GM19099 (cell line): ENCODE data around the gene TMEM95.

Experiments used
- POLR2A ChIP-seq: IDR thresholded peaks from 3 replicates; pipeline ENCODE4 v1.6.1; 2011; ENCODE audit warnings: low read depth; ENCODE audit not compliant: insufficient read length; ENCODE audit errors: extremely low read depth

Gene TMEM95, protein sequence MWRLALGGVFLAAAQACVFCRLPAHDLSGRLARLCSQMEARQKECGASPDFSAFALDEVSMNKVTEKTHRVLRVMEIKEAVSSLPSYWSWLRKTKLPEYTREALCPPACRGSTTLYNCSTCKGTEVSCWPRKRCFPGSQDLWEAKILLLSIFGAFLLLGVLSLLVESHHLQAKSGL

DNA sequence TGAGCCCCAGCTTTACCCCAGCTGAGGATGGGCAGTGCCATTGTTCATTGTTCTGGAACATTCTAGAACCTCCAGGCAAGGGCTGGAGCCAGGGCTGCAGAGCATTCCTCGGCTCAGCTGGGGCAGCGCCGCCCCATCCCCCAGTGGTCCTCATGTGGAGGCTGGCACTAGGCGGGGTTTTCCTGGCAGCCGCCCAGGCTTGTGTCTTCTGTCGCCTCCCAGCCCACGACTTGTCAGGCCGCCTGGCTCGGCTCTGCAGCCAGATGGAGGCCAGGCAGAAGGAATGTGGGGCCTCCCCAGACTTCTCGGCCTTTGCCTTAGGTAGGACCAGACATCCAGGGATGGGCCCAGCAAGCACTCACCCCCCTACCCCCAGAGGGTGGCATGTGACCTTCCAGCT is at the start of gene TMEM95:
TMEM95 (plus strand) TSS at position 104 of the 400 bp plus-strand sequence; CDS start at position 153, 49 bp downstream.
- no peak for TF ChIP-seq POLR2A

DNA sequence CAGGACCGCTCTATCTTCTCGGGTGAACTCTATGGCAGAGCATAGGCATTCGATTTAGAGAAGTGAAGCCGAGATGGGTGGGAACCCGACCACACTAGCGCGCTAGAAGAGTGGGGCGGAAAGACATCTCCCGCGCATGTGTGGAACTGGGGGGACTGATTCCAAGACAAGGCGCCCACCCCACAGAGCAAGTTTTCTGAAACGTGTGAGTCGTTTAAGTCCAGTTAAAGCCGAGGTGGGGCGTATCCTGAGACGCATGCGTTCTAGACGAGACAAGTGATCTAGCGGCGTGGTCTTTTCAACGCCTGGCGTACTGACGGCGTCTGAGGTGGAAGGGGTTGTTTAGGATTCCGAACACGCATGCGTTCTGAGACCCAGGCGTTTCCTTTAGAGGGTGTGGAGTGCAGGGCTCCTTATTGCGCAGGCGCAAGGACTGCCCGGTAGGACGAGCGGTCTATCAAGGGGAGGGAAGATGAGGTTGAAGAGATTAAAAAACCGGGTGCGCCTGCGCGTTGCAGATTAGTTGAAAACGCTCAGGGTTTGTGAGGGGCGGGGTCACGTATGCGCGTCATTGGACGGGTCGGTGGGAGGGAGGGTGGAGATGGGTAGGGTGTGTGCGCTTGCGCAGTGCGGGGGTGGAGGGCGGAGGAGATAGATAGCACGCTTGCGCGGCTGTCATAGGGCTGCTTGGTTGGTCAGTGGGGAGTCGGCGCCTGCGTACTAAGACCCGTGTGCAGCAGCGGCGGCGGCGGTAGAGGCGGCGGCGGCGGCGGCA is 47.9 kb upstream of the TMEM95 start, which contains the start of gene EIF5A:
EIF5A (plus strand) TSS at position 718 of the 775 bp plus-strand sequence. CDS start 2,008 bp downstream, outside the sequence.
- peak; percentile 77 for TF ChIP-seq POLR2A

DNA sequence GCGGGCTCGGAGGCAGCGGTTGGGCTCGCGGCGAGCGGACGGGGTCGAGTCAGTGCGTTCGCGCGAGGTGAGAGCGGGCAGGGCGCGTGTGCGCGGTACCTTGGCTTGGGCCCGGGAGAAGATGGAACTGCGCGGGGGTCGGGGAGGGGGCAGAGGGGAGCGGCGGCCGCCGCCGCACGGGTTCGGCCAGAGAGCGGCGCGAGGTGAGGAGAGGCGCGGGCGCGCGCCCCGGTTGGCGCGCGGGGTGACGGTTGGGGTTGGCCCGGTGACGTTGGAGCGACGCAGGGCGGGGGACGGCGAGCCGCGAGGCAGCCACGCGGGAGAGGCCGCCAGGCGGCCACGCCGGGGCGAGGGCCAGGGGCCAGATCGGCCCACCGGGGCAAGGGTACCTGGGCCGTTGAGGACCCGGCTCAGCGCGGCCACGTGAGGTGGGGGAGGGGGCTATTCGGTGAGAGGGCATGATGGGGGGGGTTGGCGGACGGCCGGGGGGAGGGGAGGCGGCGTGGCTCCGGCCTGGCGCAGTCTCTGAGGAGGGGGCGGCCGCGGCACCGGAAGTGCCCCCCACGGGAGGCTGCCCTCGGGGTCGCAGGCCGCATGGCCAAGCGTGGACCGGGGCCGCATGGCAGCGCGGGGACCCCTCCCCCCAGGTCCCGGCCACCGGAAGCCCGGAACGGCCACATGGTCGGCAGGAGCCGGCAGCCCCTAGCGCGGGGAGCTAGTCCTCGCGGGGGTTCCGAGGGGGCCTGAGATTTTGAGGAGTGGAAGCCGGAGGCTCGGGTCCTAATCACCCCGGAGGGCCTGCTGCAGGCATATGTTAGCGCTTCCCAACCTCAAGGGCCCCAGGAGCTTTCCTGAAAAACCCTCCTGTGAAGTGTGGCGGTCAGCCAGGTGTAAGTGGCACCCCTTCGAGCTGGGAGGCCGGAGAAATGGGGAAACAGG is 47.0 kb upstream of the TMEM95 start:
- no peak for TF ChIP-seq POLR2A

DNA sequence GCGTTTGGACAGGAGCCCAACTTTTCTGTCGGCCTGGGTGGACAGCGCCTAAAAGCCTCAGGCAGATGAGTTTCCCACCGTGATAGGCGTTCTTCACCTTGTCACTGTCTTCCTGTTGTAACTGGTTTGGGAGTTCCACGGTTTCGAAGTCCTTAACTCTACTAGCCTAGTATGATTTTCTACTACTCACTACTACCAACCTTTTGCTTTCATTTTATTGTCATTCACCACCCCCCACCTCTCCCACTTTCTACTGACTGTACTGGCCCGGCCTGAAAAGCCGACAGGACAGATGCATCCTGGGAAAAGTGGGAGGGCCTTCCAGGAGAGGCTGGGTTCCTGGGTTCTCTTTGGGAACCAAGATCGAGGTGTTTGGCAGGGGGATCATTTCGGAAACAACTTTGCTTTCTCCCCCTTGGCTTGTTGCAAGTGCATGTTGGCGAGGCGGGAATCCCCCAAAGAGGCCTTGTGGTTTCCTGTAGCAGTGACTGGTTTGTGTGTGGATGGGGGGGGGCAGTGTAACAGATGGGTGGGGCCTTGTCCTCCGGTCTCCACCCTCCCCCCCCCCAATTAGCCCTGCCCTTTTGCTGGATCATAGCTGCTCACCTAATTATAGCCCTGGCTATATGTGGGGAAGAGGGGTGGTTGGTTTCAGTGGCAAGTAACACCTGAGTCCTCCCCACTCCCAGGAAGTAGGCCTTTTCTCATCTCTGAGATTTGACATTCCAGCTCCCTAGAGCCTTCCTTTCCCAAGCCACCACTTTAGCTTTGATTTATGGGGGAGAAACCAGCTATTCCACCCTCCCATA is 46.1 kb upstream of the TMEM95 start:
- peak; percentile 64 for TF ChIP-seq POLR2A

DNA sequence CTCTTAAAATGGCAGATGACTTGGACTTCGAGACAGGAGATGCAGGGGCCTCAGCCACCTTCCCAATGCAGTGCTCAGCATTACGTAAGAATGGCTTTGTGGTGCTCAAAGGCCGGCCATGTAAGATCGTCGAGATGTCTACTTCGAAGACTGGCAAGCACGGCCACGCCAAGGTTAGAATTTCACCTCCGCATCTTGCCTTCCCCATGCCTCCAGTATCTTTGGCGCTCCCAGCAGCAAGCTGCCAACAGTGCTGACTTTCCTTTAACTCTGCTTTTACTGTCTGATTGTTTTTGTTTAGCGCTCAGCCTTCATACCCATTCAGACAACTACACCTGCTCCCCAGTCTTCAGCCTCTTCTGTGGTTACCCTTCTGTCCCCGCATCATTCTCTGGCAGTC is 45.3 kb upstream of the TMEM95 start:
- no peak for TF ChIP-seq POLR2A

DNA sequence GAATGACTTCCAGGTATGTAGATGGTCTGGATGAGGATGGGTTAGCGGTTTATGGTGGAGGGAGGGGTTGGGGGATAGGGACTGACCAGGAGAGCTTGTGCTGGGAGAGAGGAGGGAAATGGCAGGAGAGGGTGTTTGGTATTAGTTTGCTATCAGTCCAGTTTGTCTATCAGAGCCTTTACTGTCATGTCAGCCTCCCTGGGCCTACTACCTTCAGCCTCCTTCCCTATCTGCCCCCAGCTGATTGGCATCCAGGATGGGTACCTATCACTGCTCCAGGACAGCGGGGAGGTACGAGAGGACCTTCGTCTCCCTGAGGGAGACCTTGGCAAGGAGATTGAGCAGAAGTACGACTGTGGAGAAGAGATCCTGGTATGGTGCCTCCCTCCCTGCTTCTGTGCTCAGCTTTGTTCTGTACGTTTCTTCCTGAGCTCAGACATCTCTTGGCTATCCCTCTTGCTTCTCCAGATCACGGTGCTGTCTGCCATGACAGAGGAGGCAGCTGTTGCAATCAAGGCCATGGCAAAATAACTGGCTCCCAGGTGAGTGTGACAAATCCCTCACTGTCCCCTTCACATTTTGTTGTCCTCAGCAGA is 43.7 kb upstream of the TMEM95 start:
- TF ChIP-seq POLR2A, result no peak

DNA sequence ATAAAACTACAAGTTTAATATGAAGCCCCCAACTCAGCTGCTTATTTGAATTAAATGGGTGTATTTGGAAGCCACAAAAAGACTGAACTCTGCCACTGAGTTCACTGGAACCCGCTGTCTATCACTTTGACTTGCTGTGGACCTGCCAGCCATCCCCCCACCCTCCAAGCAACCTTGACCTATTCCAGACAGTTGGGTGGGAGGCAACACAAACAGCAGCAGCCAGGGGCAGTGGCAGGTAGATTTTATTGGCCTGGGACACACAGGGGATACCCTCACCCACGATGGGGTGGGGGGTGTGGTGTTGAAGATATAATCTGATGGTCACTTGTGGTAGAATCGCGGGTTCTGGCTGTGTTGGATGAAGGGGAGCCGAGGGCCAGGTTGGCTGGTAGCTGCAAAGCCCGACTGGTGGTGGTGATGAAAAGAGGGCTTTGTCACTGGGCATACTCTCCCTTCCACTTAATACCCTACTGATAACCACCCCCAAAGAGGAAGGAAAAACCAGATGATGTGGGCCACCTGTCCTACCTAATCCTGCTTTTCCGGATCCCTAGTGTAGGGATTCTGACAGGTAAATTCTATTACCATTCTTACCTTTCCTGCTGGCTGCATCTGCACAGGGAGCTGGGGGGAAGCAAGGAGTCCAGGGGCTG is 42.4 kb upstream of the TMEM95 start:
- peak; percentile 4 for TF ChIP-seq POLR2A

DNA sequence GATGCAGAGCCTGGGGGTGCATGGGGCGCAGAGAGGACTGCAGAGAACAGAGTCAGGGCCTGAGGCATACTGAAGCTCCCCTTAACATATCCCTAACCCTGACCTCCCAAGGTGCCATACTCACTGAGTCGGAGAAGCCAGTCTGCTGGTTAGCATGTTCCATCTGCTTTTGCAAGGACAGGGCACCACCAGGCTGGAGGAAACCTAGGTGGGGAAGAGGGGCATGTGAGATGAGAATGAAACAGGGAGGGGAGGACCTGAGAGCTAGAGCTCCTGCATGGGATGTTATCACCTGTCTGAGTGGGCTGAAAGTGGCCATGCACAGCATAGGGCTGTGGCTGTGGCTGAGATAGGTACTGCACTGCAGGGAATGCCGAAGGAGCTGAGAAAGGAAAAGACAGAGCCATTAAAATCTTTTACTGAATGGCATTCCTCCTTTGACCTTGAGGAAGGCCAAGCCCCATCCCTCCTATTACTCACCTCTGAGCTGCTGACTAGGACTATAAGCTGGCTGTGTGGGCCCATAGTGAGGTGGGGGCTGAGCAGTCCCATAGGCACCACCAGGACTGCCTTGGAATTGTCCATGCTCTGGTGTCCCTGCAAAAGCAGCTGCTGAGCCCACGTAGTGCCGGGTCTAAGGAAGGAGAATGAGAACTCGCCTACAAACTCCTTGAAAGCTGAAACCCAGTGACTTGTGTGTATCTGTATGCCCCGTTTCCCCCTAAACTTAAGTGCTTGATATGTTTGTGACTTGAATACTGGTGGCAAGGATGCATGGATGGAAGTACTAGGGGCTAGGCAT is 41.7 kb upstream of the TMEM95 start:
- no peak for TF ChIP-seq POLR2A

DNA sequence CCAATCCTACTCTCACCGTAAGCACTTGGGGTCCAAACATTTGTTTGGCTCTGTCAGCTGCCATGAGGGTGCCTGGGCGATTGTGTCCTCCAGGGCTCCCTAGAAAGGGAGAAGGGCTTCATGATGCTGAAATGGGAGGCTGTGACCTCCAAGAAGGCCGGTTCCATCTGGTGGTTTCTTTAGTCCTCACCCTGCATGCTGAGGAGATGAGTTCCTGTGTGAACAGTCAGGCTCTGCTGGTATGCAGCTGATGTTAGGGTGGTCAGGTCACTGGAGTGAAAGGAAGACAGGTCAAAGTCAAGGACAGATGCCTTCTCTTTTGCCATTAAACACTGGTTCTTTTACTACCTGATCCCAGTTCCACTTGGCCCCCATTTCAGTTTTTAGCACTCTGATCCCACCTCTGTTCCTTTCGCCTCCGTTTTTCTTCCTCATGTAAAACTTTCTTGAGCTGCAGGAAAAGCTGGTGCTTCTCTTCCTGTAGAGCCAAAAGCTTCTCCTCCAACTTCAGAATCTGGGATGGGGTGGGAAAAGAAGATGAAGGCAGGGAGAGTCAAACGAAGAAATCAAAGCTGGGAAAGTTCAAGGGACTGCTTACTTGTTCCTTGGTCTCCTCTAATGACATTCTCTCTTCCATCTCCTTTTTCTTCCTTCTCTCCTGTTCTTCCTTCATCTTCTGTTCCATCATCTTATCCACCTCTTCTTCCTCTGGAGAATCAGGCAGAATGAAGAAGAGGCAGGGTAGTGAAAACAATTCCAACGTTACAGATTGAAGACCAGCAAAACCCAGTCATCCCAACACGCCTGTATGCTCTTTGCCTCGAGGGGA is 40.9 kb upstream of the TMEM95 start:
- TF ChIP-seq POLR2A, result no peak

DNA sequence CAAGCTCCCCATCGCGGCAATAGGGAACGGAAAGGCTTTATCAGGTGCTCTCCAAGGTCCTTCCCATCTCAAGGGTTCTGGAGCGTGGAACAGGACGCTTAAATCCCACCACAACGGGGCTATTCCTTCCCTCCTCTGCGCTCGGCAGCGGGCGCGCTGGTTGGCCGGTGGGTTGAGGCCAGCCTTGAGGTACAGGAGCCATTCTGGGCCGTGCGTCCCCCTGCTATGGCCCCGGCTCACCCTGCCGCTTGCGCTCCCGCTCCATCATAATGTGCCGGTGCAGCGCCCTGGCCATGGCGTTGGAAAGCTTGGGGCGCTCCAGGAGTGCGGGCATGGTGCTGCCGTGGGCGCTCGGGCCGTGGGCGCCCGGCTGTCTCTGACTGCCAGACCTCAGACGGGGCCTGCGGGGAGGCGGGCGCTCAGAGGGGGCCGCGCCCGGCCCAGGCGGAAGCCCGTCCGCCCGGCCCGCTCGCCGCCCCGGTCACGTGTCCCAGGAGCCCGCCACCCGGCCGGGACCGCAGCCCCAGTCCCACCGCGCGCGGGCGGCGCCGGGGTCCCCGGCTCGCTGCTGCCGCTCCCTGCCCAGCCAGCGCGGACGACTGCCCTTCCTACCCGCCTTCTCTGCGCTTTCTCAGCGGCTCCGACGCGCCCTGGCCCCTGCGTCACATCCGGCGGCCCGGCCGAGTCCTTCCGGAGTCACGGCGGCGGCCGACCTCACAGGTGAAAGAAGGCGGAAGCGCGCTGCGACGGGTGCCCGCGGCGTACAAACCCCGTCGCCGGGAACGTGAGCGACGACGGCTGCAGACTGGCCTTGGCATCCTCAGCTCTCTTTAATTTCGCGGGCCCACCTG is 40.0 kb upstream of the TMEM95 start, which contains the start of gene GPS2:
GPS2 (minus strand) TSS at position 642 of the 851 bp plus-strand sequence; CDS start at position 334, 308 bp downstream.
- peak; percentile 88 for TF ChIP-seq POLR2A
